Measurements from ENCODE around the gene IER5L. TPM values are rescaled to one million over a fixed set of nuclear protein-coding genes. Genes with fewer than 3 reads are reported as not detected.

Gene IER5L
- total RNA-seq, 1 donor from 2014 or later, result 36.0 TPM

GRCh38 chr9:129178568-129179382, 714 bp upstream of the IER5L start:
- no peak for DNase-seq
- Mint-ChIP-seq H3K9me3 (ENCODE audit: unreplicated experiment) (peaks cover 20% of the 10 kb centered on the region), H3K27ac (ENCODE audit: unreplicated experiment) (no peak overlapping the region), H3K36me3 (ENCODE audit: unreplicated experiment) (no peaks in the 10 kb centered on the region), H3K4me1 (ENCODE audit: low read depth, unreplicated experiment) (peaks cover 13% of the 10 kb centered on the region), H3K27me3 (ENCODE audit: unreplicated experiment) (peaks cover 18% of the 10 kb centered on the region), H3K4me3 (ENCODE audit: unreplicated experiment) (peak overlapping the region; percentile 70)
- TF ChIP-seq CTCF (IDR thresholded peaks at IDR 0.05; ENCODE audit: partially characterized antibody, unreplicated experiment), result no peak

GRCh38 chr9:129177443-129177790, 644 bp downstream of the IER5L start:
- peaks cover 14% of the 10 kb centered on the region for H3K4me1 Mint-ChIP-seq (ENCODE audit: low read depth, unreplicated experiment)
- no peak for TF ChIP-seq CTCF (IDR thresholded peaks at IDR 0.05; ENCODE audit: partially characterized antibody, unreplicated experiment)
- H3K27ac Mint-ChIP-seq (ENCODE audit: unreplicated experiment), result no peak overlapping the region
- H3K36me3 Mint-ChIP-seq (ENCODE audit: unreplicated experiment), result no peaks in the 10 kb centered on the region
- DNase-seq, result no peak
- H3K4me3 Mint-ChIP-seq (ENCODE audit: unreplicated experiment), result no peak overlapping the region
- peaks cover 20% of the 10 kb centered on the region for H3K27me3 Mint-ChIP-seq (ENCODE audit: unreplicated experiment)
- peaks cover 16% of the 10 kb centered on the region for H3K9me3 Mint-ChIP-seq (ENCODE audit: unreplicated experiment)

- Mint-ChIP-seq H3K27me3 (ENCODE audit: unreplicated experiment) (peaks cover 17% of the 10 kb centered on the region), H3K36me3 (ENCODE audit: unreplicated experiment) (no peaks in the 10 kb centered on the region), H3K4me1 (ENCODE audit: low read depth, unreplicated experiment) (peaks cover 17% of the 10 kb centered on the region), H3K4me3 (ENCODE audit: unreplicated experiment) (peak overlapping the region; percentile 88), H3K9me3 (ENCODE audit: unreplicated experiment) (peaks cover 14% of the 10 kb centered on the region), H3K27ac (ENCODE audit: unreplicated experiment) (peak overlapping the region; percentile 80)
- TF ChIP-seq CTCF (IDR thresholded peaks at IDR 0.05; ENCODE audit: partially characterized antibody, unreplicated experiment), result no peak
- peak; percentile 65 for DNase-seq
Measured at GRCh38 chr9:129176701-129177442, 1.2 kb downstream of the IER5L start.

GRCh38 chr9:129175825-129176633, 2.0 kb downstream of the IER5L start:
- DNase-seq, result peak; percentile 58
- Mint-ChIP-seq H3K36me3 (ENCODE audit: unreplicated experiment) (no peaks in the 10 kb centered on the region), H3K27me3 (ENCODE audit: unreplicated experiment) (peaks cover 17% of the 10 kb centered on the region), H3K9me3 (ENCODE audit: unreplicated experiment) (peaks cover 12% of the 10 kb centered on the region), H3K4me3 (ENCODE audit: unreplicated experiment) (peak overlapping the region; percentile 88), H3K27ac (ENCODE audit: unreplicated experiment) (peak overlapping the region; percentile 81), H3K4me1 (ENCODE audit: low read depth, unreplicated experiment) (peaks cover 18% of the 10 kb centered on the region)
- TF ChIP-seq CTCF (IDR thresholded peaks at IDR 0.05; ENCODE audit: partially characterized antibody, unreplicated experiment), result no peak
